Loucy (cell line): ENCODE results near the gene SLC22A1.
"Not testable (repeated sequence)": the region's sequence is repeated elsewhere in the genome, so short reads cannot be mapped to it uniquely, and the experiment has no call there.

ENCODE experiments used
- H2AFZ ChIP-seq: fragments of 200-600 bp; sonication (generic); 2 replicates; pipeline ENCODE4 v1.6.0; 2016; ENCODE audit warnings: antibody characterized with exemption, mild to moderate bottlenecking, low read length, moderate library complexity
- H3F3A ChIP-seq: fragments of 200-600 bp; 2 replicates; pipeline ENCODE4 v1.6.0; 2016; ENCODE audit warnings: antibody characterized with exemption, low read depth, mild to moderate bottlenecking
- H3K27me3 ChIP-seq: fragments of 200-600 bp; sonication (generic); 2 replicates; pipeline ENCODE4 v1.6.1; 2014; ENCODE audit warnings: low read length, mild to moderate bottlenecking; ENCODE audit not compliant: insufficient read depth, poor library complexity, severe bottlenecking
- H3K36me3 ChIP-seq: fragments of 200-600 bp; sonication (generic); 2 replicates; pipeline ENCODE4 v1.6.1; 2016; ENCODE audit warnings: low read length; ENCODE audit not compliant: insufficient read depth
- H3K4me1 ChIP-seq: fragments of 200-600 bp; sonication (generic); 2 replicates; pipeline ENCODE4 v1.5.1; 2014; ENCODE audit warnings: low read length, mild to moderate bottlenecking; ENCODE audit not compliant: insufficient read depth, poor library complexity, severe bottlenecking
- H3K4me2 ChIP-seq: fragments of 200-600 bp; sonication (generic); 2 replicates; pipeline ENCODE4 v1.6.0; 2014; ENCODE audit warnings: antibody characterized with exemption, low read length, low read depth, mild to moderate bottlenecking; ENCODE audit not compliant: poor library complexity, severe bottlenecking
- H3K4me3 ChIP-seq: fragments of 200-600 bp; sonication (generic); 2 replicates; pipeline ENCODE4 v1.5.1; 2014; ENCODE audit warnings: low read length, mild to moderate bottlenecking, mixed read lengths; ENCODE audit not compliant: poor library complexity, severe bottlenecking
- H3K79me2 ChIP-seq: fragments of 200-600 bp; sonication (generic); 2 replicates; pipeline ENCODE4 v1.6.1; 2014; ENCODE audit warnings: low read length; ENCODE audit not compliant: insufficient read depth
- H3K9ac ChIP-seq: fragments of 200-600 bp; sonication (generic); 2 replicates; pipeline ENCODE4 v1.6.0; 2014; ENCODE audit warnings: mild to moderate bottlenecking, low read depth, low read length, moderate library complexity; ENCODE audit not compliant: poor library complexity, severe bottlenecking
- H3K9me2 ChIP-seq: fragments of 200-600 bp; sonication (generic); replicated peaks from 2 replicates; pipeline ENCODE4 v1.6.1; 2016; ENCODE audit warnings: low read depth, low read length, mixed read lengths
- H3K9me3 ChIP-seq: fragments of 200-600 bp; sonication (generic); 2 replicates; pipeline ENCODE4 v1.6.1; 2014; ENCODE audit warnings: mild to moderate bottlenecking, antibody characterized with exemption, low read length, low read depth; ENCODE audit not compliant: insufficient read depth
- H4K20me1 ChIP-seq: fragments of 200-600 bp; sonication (generic); 2 replicates; pipeline ENCODE4 v1.6.0; 2014; ENCODE audit warnings: antibody characterized with exemption, low read length, mild to moderate bottlenecking; ENCODE audit not compliant: insufficient read depth, poor library complexity, severe bottlenecking
- CTCF ChIP-seq: fragments of 200-600 bp; sonication (generic); conservative IDR thresholded peaks from 2 replicates; pipeline ENCODE4 v1.5.1; 2014; ENCODE audit warnings: mild to moderate bottlenecking, antibody characterized with exemption, low read length
- EZH2phosphoT487 ChIP-seq: fragments of 200-600 bp; IDR thresholded peaks from 2 replicates; pipeline ENCODE4 v1.6.1; 2018; ENCODE audit warnings: antibody characterized with exemption, mild to moderate bottlenecking, moderate library complexity, borderline replicate concordance

The SLC22A1 gene

GRCh38 chr6:160162030-160162566 is 40.5 kb downstream of the SLC22A1 start:
- Histone ChIP-seq H3K79me2 (no peaks in the 10 kb centered on the region), H3K4me2 (no peak overlapping the region)
- TF ChIP-seq EZH2phosphoT487 (no peak), CTCF (no peak)

GRCh38 chr6:160163425-160163824 is 41.8 kb downstream of the SLC22A1 start:
- Histone ChIP-seq H3K4me2 (no peak overlapping the region), H3K27me3 (no peaks in the 10 kb centered on the region)
- TF ChIP-seq CTCF, result no peak
- no peak for TF ChIP-seq EZH2phosphoT487

More at GRCh38 chr6:160162030-160162566, 40.5 kb downstream of the SLC22A1 start:
- Histone ChIP-seq H4K20me1 (no peaks in the 10 kb centered on the region), H3K9ac (no peak overlapping the region), H2AFZ (no peak overlapping the region), H3K4me3 (no peak overlapping the region), H3K9me2 (no peaks in the 10 kb centered on the region), H3K4me1 (no peaks in the 10 kb centered on the region), H3K36me3 (no peaks in the 10 kb centered on the region), H3K9me3 (no peaks in the 10 kb centered on the region), H3K27me3 (no peaks in the 10 kb centered on the region), H3F3A (no peaks in the 10 kb centered on the region)

GRCh38 chr6:160163912-160164311 is 42.3 kb downstream of the SLC22A1 start:
- Histone ChIP-seq H3K9me3 (no peaks in the 10 kb centered on the region), H3K27me3 (no peaks in the 10 kb centered on the region), H3K9ac (no peak overlapping the region), H4K20me1 (no peaks in the 10 kb centered on the region), H2AFZ (no peak overlapping the region), H3K9me2 (no peaks in the 10 kb centered on the region), H3K4me2 (no peak overlapping the region), H3K4me3 (no peak overlapping the region), H3K79me2 (no peaks in the 10 kb centered on the region), H3F3A (no peaks in the 10 kb centered on the region), H3K4me1 (no peaks in the 10 kb centered on the region), H3K36me3 (no peaks in the 10 kb centered on the region)
- TF ChIP-seq EZH2phosphoT487 (no peak), CTCF (no peak)

More at GRCh38 chr6:160163425-160163824, 41.8 kb downstream of the SLC22A1 start:
- H3K9me2 ChIP-seq, result no peaks in the 10 kb centered on the region
- H3F3A ChIP-seq, result no peaks in the 10 kb centered on the region
- H2AFZ ChIP-seq, result no peak overlapping the region
- H3K36me3 ChIP-seq, result no peaks in the 10 kb centered on the region
- no peak overlapping the region for H3K9ac ChIP-seq
- no peaks in the 10 kb centered on the region for H4K20me1 ChIP-seq
- H3K4me3 ChIP-seq, result no peak overlapping the region
- H3K9me3 ChIP-seq, result no peaks in the 10 kb centered on the region
- no peaks in the 10 kb centered on the region for H3K4me1 ChIP-seq
- H3K79me2 ChIP-seq, result no peaks in the 10 kb centered on the region

- H2AFZ ChIP-seq, H3K4me1 ChIP-seq, H4K20me1 ChIP-seq, H3K4me2 ChIP-seq, H3K9me2 ChIP-seq, H3K9me3 ChIP-seq, H3K79me2 ChIP-seq, H3F3A ChIP-seq, H3K27me3 ChIP-seq, H3K36me3 ChIP-seq, H3K4me3 ChIP-seq, H3K9ac ChIP-seq: not testable (repeated sequence)
Measured at GRCh38 chr6:160165928-160166327, 44.3 kb downstream of the SLC22A1 start.
